NCI-H774 (cell line): ENCODE results near the gene RBMS2.
"Not testable (repeated sequence)": the region's sequence is repeated elsewhere in the genome, so short reads cannot be mapped to it uniquely, and the experiment has no call there.

Source experiments
- DNase-seq: peaks from one replicate; lab custom pipeline; 2025; lab: John Stamatoyannopoulos, UW

The RBMS2 gene

GRCh38 chr12:56517854-56518253, 3.8 kb upstream of the RBMS2 start:
- no peak for DNase-seq

DNA sequence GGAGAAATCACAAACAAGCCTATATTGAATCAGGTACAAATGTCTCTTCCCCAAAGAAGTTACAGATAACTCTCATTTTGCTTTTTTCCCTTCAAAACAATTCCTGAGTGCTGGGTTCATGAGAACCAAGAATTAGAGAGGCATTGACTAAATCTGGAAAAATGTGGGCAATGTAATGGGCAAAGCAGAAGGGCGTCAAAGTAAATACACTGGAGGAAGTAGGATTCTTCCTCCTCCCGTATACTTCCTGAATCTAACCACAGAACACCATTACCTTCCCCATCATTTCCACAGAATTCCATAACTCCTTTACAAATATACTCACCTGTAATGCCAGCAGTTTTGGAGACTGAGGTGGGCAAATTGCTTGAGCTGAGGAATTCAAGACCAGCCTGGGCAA, 3.0 kb upstream of the RBMS2 start:
- DNase-seq: no peak

- DNase-seq: no peak
Observed at GRCh38 chr12:56520048-56520447, 1.6 kb upstream of the RBMS2 start.

DNA sequence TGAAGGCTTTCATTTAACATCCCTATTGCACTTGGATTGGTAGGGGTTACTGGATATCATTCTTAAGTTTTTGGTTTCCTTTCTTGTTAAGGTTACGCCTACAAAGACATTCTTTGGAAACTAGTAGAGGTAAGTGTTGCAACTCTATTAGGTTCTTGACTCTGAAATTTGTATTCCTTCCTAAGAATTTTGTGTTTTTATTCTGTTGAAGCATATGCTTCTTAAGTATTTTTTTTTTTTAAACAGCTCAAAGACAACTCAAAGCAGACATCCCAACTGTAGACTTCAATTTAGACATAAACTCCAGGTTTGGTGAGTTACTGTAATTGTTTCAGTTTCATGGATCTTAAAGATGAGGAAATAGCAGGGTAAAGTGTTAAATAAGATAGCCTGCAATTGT, 1.1 kb upstream of the RBMS2 start:
- no peak for DNase-seq

DNA sequence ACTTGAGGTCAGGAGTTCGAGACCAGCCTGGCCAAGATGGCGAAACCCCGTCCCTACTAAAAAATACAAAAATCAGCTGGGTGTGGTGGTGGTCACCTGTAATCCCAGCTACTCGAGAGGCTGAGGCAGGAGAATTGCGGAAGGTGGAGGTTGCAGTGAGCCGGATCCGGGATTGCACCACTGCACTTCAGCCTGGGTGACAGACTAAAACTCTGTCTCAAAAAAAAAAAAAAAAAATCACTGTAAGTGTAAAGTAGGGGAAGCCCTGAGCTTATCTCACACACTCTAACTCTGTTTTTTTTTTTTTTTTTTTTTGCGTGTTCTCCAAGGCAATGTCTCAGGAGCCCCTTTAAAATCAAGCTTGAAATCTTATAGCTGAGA, 421 bp upstream of the RBMS2 start:
- DNase-seq: no peak

- no peak for DNase-seq
Observed at GRCh38 chr12:56522411-56523193, 982 bp downstream of the RBMS2 start.

DNA sequence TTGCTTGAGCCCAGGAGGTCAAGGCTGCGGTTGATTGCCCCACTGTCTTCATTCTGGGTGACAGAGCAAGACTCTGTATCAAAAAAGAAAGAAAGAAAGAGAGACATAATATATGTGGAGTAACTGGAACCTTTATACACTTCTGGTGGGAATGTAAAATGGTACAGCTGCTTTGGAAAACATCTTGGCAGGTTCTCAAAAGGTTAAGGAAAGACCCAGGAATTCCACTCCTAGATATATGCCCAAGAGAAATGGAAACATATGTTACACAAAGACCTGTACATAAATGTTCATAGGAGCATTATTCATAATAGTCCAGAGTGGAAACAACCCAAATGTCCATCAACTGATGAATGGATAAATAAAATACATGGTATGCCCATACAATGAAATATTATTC, 7.2 kb downstream of the RBMS2 start:
- no peak for DNase-seq

DNA sequence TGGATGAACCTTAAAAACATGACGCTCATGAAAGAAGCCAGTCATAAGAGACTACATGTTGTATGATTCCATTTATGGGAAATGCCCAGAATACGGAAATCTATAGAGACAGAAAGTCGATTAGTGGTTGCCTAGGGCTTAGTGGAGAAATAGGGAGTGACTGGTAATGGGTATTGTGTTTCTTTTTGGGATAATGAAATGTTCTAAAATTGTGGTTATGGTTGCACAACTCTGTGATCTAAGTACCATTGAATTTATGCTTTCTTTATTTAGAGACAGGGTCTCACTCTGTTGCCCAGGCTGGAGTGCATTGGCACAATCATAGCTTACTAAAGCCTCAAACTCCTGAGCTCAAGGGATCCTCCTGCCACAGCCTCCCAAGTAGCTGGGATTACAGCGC, 8.0 kb downstream of the RBMS2 start:
- no peak for DNase-seq

- DNase-seq: no peak
Observed at GRCh38 chr12:56530390-56531055, 8.9 kb downstream of the RBMS2 start.

- no peak for DNase-seq
Observed at GRCh38 chr12:56537546-56537945, 15.9 kb downstream of the RBMS2 start.

DNA sequence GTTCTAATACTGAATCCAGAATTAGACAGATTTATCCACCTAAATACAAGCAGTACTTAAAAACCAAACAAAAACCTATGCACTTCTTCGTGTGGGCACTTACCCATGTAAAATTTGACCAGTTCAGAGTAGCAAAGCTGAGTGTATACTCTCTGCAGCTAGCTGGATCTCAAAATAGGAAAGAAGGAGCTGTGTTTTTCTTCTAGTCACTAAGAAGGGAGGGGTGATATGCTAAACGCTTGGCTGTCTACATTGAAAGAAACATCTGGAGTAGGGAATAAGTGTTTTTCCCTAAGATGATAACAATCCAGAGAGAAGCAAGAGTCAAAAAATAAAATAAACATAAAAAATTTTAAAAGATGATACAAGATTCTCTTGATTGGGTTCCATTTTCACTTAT, 20.0 kb downstream of the RBMS2 start:
- no peak for DNase-seq

- no peak for DNase-seq
Observed at GRCh38 chr12:56542164-56542563, 20.5 kb downstream of the RBMS2 start.

- no peak for DNase-seq
Observed at GRCh38 chr12:56545023-56545604, 23.5 kb downstream of the RBMS2 start.

- no peak for DNase-seq
Observed at GRCh38 chr12:56546680-56547079, 25.1 kb downstream of the RBMS2 start.

DNA sequence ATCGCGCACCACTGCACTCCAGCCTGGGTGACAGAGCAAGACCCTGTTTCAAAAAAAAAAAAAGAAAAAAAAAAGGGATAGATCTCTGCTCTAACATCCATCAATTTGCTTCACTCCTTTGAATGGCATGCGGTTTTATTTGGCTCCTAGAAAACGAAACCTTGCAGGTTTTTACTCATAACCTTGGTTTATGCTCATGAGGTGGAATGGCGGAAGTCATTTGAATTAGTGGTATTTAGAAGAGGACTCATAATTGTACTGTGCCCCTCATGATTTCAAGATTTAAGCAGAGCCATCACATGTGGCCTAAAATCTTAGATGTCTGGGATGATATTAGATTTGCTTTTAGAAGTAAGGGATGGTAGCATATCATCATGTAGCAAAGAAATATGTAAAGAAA, 29.4 kb downstream of the RBMS2 start:
- no peak for DNase-seq

DNA sequence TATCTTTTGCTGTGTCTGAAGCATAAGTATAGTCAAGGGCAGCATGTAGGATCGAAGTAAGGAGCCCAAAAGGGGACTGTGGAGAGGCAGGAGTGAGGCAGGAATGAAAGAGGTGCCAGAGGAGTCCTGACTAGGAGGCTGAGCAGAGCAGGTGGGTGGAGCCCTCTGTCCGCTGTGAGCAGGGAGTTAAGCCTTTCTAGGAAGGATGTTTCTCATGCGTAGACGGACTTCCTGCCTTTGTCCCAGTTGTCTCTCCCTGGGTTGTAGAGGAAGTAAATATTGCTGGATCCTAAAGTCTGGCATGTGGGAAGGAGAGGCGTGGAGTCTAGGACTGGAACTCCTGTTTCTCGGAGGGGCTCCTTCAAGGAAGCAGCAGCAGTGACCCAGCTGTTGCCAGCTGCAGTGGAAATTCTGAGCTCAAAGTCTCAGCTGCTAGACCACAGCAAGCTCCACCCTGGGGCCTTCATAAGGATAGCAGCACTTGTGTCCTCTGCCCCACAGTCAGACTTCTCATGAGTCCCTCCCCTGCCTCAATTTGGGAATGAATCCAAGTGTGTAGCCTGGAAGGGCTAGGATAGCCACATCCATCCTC, 44.0 kb downstream of the RBMS2 start:
- DNase-seq: no peak

DNA sequence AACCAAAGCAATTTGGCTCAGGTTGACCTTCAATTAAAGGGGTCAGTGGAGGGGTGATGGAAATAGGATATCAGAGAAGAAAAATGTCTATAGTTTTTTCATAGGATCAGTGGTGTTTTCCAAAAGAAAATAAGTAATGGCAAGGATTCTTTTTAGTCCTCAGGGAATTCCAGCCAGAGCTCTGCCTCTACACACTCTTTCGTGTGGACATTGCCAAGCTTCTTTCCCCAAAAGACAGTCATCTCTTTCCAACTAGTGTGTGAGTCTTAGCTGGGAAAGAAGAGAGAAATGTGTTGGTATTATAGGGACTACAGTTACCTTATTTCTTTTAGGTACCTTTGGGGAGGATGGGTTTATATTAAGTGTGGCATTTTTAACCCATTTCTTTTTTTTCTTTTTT, 46.5 kb downstream of the RBMS2 start:
- DNase-seq: no peak

DNA sequence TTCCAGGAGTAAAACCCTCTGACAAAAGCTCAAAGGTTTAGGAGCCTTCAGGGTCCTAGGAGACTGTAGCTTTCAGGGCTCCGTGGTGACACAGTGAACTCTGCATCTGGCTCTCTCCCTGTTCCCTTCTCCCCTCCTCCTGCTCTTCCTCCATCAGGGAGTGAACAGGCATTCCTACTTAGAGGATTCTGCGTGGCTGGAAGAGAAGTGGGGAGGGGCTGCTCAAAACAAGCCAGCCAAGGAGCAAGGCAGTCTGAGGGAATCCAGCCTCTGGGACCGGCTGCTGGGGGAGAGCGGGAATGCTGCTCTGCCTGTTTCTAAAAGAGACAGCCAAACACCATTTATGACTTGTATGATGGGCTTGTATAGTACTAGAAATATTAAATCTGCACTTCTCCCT, 49.5 kb downstream of the RBMS2 start:
- no peak for DNase-seq

DNA sequence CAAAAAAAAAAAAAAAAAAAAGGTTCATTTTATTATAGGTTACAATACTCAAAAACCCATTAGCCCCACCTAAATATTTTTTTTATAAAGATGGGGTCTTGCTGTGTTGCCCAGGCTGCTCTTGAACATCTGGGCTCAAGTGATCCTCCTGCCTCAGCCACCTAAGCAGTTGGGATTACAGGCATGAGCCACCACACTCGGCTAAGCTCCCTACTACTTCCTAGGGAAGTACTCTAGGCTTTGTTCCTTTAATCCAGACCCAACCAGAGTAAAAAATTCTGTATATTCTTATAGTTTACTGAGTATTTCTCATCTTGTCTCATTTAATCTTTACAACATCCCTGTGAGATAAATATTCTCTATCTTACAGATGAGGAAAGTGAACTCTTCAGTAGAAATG, 50.7 kb downstream of the RBMS2 start:
- DNase-seq: no peak

DNA sequence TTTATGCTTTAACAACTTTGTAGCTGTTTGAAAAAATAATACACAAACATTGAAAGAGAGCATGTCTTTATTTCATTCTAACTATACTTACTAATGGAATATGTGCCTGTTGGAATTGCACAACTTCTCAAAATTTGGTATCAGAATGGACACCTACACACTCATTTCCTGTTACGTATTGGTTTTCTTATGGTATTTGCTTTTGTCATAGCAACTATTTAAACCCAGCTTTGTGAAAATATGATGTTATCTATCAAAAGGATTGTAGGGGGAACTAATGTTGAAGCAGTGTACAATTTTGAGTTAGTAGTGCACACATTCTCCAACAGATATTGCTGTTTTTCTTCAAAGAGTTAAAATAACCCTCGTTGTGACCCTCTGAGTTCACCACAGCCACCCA, 52.6 kb downstream of the RBMS2 start:
- DNase-seq: no peak

- not testable (repeated sequence) for DNase-seq
Observed at GRCh38 chr12:56577248-56577647, 55.6 kb downstream of the RBMS2 start.

DNA sequence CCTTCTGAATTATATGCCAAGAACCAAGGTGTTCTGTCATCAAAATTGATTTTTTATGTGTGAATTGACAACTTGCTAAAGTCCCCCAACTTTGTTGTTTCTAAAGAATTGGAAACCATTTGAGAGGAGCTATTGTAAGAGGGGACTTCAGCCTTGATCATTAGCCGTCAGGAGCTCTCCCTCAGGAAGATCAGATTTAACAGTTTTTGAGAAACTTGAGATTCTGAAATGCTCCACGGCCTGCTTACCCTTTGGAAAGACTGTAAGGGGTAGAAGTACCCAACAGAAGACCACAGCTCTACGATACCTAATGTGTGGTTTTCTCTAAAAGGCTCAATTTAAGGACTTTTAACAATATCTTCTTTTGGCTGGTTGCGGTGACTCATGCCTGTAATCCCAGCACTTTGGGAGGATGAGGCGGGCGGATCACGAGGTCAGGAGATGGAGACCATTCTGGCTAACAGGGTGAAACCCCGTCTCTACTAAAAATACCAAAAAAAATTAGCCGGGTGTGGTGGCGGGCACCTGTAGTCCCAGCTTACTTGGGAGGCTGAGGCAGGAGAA, 57.4 kb downstream of the RBMS2 start:
- DNase-seq: no peak
